HG02759 (cell line): ENCODE measurements around the gene AREL1.
"Not testable (repeated sequence)": the region's sequence is repeated elsewhere in the genome, so short reads cannot be mapped to it uniquely, and the experiment has no call there.

Source experiments
- ATAC-seq: cut with Tn5 transposase; IDR thresholded peaks from one replicate; pipeline ENCODE4 v1.9.1; 2021; ENCODE audit warnings: mild to moderate bottlenecking, moderate library complexity; ENCODE audit not compliant: unreplicated experiment

Gene AREL1, protein sequence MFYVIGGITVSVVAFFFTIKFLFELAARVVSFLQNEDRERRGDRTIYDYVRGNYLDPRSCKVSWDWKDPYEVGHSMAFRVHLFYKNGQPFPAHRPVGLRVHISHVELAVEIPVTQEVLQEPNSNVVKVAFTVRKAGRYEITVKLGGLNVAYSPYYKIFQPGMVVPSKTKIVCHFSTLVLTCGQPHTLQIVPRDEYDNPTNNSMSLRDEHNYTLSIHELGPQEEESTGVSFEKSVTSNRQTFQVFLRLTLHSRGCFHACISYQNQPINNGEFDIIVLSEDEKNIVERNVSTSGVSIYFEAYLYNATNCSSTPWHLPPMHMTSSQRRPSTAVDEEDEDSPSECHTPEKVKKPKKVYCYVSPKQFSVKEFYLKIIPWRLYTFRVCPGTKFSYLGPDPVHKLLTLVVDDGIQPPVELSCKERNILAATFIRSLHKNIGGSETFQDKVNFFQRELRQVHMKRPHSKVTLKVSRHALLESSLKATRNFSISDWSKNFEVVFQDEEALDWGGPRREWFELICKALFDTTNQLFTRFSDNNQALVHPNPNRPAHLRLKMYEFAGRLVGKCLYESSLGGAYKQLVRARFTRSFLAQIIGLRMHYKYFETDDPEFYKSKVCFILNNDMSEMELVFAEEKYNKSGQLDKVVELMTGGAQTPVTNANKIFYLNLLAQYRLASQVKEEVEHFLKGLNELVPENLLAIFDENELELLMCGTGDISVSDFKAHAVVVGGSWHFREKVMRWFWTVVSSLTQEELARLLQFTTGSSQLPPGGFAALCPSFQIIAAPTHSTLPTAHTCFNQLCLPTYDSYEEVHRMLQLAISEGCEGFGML

DNA sequence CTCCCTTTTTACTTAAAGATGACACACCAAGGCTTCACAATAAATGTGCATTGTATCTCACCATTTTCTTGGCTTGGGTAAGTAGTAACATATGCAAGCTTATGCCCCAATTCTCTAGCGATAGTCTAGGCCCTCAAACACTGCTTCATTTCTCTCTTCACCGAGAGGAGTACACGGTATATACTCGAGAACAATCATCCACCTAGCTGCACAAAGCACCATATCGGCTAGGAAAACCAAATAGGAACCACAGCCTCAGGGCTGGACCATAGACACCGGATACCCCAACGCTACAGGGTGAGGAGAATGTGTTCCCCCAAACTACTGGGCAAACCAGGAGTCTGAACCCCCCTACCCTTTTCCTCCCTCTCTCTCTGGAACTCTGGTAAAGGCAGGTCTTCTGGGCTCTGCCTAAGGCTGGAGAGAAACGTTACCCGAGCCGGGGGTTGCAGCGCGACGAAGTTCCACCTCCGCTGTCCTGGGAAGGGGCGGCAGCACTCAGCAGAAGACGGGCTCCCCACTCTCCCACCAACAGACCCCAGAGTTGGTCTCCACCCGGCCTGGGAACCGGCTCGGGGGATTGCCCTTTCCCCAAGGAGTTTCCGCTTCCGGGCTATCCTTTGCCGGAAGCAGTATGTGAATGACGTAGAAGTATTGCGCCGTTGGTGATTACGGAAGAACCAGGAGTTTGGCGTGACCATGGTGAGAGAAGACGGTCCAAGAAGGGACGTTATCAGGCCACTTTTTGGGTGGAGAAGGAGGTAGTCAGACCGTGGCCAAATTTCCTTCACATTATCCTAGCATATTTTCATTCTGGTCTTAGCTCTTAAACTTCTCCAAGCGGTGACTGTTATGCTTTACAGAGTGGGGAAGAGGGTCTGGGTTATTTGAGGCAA is at the start of gene AREL1, which contains the start of gene FCF1:
AREL1 (minus strand) TSS at position 582 of the 896 bp plus-strand sequence. CDS start 27,465 bp downstream, outside the sequence.
FCF1 (plus strand) TSS at position 646 of the 896 bp plus-strand sequence; CDS start at position 700, 54 bp downstream.
- peak; percentile 99 for ATAC-seq

DNA sequence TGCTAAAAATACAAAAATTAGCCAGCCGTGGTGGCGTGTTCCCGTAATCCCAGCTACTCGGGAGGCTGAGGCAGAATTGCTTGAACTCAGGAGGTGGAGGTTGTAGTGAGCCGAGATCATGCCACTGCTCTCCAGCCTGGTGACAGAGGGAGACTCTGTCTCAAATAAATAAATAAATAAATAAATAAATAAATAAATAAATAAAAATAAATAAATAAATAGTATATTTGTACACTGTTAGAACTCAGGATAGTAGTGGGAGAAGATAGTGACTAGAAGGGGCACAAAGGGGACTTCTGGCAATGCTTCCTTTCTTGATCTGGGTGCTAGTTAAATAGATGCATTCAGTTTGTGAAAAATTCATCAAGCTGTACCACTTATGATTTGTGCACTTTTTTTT is 45.6 kb upstream of the AREL1 start:
- not testable (repeated sequence) for ATAC-seq

DNA sequence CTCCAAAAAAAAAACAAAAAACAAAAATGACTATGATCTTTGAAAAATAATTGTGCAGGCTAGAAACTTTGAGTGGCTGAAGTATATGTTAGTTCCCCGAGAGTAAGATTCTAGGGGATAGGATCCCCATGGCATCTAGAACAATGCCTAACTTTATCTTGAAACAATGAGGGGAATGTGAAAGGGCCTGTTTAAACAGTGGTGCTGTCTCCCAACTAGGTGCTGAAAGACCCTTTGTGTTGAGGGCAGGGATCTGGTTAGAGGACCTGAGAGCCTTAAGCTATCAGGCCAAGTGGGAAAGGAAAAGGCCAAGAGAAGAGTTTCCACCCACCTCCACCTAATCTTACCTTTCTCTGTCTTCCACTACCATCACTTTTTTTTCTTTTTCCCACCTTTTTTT is 43.4 kb upstream of the AREL1 start:
- ATAC-seq: no peak

DNA sequence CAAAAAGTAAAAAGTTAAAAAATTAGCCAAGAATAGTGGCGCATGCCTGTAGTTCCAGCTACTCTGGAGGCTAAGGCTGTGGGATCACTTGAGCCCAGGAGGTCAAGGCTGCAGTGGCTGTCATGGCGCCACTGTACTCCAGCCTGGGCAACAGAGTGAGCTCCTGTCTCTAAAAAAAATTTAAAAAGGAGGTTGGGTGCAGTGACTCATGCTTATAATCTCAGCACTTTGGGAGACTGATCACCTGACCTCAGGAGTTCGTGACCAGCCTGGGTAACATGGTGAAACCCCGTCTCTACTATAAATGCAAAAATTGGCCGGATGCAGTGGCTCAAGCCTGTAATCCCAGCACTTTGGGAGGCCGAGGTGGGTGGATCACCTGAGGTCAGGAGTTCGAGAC is 42.0 kb upstream of the AREL1 start:
- ATAC-seq: no peak

DNA sequence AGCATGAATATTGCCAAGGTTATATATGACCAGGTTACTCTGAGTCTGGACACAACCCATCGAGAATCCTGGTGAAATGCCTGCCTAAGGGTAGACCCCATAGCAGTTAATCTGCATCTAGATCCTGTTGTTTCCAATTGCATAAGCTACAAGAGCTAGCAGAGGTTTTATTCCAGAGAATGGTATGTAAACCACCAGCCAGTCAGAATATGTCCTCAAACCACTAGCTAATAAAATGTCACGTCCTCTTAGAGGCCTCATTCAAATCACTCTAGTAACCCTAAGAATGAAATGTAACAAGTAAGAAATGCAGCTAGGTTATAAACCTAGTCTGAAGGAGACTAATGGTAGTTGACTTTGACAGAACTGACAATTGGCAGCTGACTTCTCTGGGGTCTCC is 41.3 kb upstream of the AREL1 start:
- ATAC-seq: no peak

DNA sequence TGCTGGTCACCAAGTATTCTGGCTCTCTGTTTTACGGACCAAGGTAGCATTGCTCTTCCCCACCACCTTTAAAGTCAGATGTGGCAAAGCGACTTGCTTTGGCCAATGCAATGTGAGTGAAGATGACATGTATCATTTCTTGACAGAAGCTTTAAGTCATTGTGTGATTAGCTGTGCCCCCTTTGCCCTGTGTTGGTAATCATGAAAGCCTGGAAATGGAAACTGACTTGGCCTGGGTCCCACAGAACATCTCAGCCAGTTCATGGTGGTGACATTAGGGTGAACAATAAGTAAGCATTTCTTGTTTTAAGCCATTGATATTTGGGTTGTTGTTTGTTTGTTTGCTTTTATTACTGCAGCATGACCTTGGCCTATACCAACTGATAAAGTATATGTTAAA is 34.4 kb upstream of the AREL1 start:
- ATAC-seq: no peak

DNA sequence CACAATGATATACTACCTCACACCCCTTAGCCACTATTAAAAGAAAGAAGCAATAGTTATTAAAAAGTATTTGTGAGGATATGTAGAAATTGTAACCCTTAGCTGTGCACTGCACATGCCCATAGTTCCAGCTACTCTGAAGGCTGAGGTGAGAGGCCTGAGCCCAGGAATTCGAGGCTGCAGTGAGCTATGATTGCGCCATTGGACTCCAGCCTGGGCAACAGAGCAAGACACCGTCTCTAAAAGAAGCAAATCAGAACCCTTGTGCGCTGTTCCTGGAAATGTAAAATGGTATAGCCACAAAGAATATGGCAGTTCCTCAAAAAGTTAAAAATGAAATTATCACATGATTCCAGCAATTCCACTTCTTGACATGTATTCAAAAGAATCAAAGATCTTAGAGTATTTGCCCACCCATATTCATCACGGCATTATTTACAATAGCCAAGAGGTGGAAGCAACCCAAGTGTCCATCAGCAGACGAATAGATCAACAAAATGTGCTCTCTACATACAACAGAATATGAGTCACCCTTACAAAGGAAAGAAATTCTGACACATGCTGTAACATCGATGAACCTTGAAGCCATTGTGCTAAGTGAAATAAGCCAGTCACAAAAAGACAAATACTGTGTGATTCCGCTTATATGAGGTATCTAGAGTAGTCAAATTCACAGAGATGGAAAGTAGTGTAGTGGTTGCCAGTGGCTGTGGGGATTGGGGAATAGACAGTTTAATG is 26.6 kb upstream of the AREL1 start:
- ATAC-seq: no peak

DNA sequence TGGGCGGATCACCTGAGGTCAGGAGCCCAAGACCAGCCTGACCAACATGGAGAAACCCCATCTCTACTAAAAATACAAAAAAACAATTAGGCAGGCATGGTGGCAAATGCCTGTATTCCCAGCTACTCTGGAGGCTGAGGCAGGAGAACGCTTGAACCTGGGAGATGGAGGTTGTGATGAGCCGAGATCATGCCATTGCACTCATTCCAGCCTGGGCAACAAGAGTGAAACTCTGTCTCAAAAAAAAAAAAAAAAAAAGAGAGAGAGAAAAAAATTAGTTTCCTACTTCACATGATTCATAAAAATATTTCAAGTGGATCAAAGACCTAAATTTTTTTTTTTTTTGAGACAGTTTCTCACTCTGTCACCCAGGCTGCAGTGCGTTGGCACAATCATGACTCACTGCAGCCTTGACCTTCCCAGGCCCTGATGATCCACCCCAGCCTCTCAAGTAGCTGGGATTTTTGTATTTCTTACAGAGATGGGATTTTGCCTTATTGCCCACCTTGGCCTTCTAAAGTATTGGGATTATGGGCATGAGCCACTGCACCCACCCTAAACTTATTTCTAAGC is 25.0 kb upstream of the AREL1 start:
- ATAC-seq: no peak

DNA sequence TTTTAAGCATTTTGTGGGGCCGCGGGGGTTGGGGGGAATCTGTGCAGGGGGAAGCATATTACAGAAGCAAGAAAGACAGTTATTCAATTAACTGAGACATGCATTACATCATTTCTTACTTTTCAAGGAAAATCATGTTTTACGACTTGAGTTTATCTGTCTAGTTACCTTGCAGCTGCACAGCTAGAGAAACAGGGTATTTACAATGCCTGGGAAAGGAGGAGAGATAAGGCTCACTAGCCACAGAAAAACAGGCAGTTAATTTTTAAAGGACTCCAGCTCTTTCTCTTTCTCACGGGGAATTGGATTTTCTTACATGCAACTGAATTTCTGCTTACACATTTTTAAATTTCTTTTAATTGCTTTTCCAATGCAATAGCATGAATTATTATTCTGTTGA is 22.2 kb upstream of the AREL1 start:
- no peak for ATAC-seq

DNA sequence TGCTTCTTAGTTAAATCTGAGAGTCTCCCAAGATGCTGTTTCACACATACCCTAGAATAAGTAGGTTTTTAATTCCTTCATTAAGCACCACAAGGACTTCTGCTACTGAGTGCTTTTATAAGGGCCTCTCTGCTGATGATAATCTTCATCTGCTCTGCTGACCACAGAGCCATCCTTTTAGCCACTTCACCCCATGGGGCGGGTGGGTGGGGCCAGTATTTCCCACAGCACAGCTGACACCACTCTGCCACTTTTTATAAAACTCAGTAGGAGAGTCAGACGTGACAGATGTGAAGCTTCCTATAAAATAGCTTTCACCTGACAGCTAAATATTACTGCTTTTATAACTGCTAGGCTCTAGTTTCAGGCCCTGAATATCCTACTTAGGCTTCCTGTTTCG is 20.3 kb upstream of the AREL1 start:
- no peak for ATAC-seq

DNA sequence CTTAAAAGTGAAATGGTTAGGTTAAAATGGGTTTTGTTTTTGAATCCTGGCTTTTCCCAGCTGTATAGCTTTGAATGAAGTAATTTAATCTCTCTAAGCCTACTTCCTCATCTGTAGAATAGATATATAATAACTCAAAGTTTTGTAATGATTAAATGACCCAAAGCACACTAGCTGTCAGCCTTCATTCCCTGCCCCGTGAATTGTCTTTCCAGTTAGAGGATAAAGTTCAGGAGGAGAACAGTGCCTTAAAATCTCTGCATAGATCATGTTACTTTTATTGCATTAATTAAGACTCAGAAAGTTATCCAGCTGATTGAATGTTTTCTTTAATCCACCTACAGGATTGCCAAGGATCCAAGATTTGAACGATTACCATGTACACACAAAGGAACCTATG is 19.5 kb upstream of the AREL1 start:
- no peak for ATAC-seq

DNA sequence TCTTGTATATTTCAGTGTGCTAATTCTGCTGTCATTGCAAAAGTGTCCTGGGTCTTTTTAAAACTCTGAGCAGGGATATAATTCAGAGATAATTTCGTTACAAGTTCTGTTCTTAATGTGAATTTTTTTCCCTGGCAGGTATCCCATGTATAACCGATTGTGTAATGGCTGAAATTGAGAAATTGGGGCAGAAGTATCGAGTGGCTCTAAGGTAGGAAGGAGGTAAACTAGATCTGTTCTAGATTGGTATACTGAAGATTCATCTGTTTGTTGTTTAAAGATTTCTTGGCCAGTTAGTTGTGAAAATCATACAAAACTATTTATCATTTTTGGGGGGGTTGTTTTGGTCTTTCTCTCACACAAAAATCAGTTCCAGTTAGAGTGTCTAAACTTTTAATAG is 10.3 kb upstream of the AREL1 start:
- no peak for ATAC-seq

DNA sequence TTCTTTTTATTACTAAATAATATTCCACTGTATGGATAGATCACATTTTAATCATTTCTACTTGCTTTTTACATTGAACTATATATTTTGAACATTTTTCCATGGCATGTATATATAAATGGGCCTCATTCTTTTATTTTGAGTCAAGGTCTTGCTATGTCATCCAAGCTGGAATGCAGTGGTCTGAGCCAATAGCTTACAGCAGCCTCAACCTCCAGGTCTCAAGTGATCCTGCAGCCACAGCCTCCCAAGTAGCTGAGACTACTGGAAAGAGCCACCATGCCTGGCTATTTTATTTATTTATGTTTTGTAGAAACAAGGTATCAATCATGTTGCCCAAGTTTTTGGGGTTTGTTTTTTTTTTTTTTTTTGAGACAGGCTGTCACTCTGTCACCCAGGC is 7.6 kb upstream of the AREL1 start:
- ATAC-seq: no peak

DNA sequence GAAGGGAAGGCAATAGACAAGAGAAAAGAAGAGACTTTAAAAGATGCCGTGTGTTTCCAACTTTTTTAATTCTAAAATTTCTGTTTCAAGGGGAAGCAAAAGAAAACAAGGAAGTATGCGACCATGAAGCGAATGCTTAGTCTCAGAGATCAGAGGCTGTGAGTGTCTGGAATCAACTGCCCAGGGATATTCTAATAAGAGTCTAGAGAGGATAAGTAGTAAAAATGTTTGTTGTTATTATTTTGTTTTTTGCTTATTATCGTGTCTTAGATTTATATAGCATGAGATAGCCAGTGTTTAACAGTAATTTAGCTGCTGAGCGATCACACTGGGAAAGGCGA is 485 bp upstream of the AREL1 start:
- no peak for ATAC-seq

DNA sequence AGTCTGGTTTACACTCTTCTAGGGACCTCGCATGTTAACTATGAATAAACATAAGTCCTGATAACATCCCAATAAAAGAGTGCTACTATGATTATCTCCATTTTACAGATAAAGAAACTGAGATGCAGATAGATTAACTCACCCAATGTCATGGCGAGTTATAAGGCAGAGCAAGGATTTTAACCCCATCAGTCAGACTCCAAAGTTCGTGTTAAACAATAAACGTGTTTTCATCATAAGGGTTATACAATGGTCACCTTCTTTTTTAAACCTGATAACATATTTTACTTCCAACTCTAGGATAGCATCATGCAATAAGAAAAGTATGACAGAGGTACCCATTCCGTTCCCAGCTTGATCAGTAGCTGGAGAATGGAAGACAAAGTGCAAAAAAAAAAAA is 1.2 kb downstream of the AREL1 start:
- no peak for ATAC-seq

DNA sequence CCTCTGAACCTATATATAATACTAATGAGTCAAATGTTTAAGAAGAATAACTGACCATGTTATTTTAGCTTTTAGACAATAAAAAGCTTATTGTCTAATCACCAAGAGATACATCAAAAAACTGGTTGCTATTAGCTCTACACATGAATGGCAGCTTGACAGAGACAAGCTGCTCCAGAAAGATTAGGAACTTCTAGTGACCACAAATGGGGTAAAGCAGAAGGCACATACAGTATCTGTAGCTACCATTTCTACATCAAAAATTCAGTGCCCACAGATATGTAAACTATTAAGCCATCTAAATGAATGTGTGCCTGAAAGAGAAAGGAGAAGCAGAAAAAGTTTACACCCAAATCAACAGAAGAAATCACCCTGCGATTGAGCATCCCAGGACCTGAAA is 2.4 kb downstream of the AREL1 start:
- ATAC-seq: no peak

DNA sequence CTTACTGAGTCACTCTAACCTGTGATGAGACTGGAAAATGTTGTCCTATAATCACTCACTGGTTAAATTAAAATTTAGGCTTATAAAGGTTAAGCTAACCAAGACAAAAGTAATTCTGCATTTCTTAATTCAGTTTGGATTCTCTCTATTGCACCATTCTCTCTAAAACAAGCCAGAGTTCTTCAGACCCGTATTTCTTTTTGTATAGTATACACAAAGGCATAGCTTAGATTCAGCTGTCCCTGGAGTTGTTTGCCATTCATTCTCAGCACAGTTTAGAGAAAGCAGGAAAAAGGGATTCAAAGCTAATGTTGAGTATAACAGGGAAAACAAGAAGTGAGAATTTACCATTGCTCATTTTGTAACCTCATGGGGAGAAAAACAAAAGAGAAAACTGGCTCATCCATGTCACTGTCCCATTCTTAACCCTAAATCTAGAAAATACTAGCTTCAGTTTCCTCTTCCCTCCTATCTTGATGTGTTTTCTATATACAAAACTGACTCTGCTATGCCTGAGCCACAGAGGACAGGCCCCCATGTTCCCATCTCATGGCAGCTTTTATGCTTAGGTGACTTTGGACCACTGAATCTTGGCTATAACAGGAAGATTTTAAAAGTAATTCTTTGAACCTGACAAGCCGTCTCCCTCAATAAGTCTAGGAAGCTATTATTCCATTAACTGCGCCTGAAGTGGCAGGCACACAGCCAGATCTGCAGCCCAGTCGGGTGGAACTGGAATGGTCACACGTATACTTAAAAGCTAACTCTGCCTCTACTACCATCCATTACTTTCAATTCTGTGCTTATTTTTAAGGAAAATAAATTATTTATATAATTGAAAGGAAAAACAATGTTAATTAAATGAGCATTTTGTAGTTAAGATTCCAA is 7.0 kb downstream of the AREL1 start:
- no peak for ATAC-seq

DNA sequence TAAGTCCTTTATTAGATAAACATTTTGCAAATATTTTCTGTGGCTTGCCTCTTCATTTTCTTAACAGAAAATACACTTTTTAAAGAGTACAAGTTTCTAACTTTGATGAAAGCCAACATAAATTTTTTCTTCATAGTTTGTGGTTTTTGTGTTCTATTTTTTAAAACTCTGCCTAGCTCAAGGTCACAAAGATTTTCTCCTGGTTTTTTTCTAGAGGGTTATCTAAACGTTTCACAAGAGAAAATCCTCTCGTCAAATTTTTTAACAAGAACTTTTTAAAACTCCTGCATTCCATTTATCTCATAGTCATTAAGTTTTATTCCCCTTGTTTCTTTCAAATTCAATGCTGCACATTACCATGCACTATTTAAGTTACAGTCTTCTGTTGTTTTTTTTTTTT is 8.2 kb downstream of the AREL1 start:
- ATAC-seq: no peak

DNA sequence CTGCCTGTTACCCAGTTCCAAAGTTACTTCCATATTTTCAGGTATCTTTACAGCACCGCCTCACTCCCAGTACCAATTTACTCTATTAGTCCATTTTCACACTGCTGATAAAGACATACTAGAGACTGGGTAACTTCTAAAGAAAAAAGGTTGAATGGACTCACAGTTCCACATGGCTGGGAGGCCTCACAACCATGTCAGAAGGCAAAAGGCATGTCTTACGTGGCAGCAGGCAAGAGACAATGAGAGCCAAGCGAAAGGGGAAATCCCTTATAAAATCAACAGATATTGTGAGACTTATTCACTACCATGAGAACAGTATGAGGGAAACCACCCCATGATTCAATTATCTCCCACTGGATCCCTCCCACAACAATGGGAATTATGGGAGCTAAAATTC is 9.8 kb downstream of the AREL1 start:
- ATAC-seq: no peak
